ENCODE results near the gene CNIH4.
"Not testable (repeated sequence)": the region's sequence is repeated elsewhere in the genome, so short reads cannot be mapped to it uniquely, and the experiment has no call there.

DNA sequence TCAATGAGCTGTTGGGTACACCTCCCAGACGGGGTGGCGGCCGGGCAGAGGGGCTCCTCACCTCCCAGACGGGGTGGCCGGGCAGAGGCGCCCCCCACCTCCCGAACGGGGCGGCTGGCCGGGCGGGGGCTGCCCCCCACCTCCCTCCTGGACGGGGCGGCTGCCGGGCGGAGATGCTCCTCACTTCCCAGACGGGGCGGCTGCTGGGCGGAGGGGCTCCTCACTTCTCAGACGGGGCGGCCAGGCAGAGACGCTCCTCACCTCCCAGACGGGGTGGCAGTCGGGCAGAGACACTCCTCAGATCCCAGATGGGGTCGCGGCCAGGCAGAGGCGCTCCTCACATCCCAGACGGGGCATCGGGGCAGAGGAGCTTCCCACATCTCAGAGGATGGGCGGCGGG, 7.0 kb upstream of the CNIH4 start:
- TF ChIP-seq, protein P1, sequence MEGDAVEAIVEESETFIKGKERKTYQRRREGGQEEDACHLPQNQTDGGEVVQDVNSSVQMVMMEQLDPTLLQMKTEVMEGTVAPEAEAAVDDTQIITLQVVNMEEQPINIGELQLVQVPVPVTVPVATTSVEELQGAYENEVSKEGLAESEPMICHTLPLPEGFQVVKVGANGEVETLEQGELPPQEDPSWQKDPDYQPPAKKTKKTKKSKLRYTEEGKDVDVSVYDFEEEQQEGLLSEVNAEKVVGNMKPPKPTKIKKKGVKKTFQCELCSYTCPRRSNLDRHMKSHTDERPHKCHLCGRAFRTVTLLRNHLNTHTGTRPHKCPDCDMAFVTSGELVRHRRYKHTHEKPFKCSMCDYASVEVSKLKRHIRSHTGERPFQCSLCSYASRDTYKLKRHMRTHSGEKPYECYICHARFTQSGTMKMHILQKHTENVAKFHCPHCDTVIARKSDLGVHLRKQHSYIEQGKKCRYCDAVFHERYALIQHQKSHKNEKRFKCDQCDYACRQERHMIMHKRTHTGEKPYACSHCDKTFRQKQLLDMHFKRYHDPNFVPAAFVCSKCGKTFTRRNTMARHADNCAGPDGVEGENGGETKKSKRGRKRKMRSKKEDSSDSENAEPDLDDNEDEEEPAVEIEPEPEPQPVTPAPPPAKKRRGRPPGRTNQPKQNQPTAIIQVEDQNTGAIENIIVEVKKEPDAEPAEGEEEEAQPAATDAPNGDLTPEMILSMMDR (IDR thresholded peaks at IDR 0.05) = not testable (repeated sequence)
- TF ChIP-seq POLR2A, EP300 (IDR thresholded peaks at IDR 0.05): not testable (repeated sequence)

All from ovary (tissue), 3 donors.